Mesendoderm (in vitro differentiated cells): ENCODE data around the gene TNFRSF14.
"Not testable (repeated sequence)": the region's sequence is repeated elsewhere in the genome, so short reads cannot be mapped to it uniquely, and the experiment has no call there.

Source experiments
- DNase-seq: peaks from one replicate; pipeline ENCODE4 v3.0.0; 2013
- H2AK5ac ChIP-seq: 2 replicates; pipeline ENCODE4 v1.6.1; 2013; ENCODE audit warnings: low read length, inconsistent platforms
- H2BK120ac ChIP-seq: 2 replicates; pipeline ENCODE4 v1.6.1; 2013; ENCODE audit warnings: low read depth, mild to moderate bottlenecking, low read length, moderate library complexity, mixed read lengths
- H2BK15ac ChIP-seq: replicated peaks from 2 replicates; pipeline ENCODE4 v1.6.1; 2013; ENCODE audit warnings: low read depth, mild to moderate bottlenecking, moderate library complexity
- H2BK5ac ChIP-seq: 2 replicates; pipeline ENCODE4 v1.6.1; 2013; ENCODE audit warnings: low read length, inconsistent platforms
- H3K18ac ChIP-seq: 2 replicates; pipeline ENCODE4 v1.6.1; 2013; ENCODE audit warnings: mild to moderate bottlenecking, low read length, mixed read lengths
- H3K23ac ChIP-seq: one replicate; pipeline ENCODE4 v1.6.1; 2013; ENCODE audit warnings: low read length
- H3K27ac ChIP-seq: 2 replicates; pipeline ENCODE4 v1.5.1; 2013; ENCODE audit warnings: low read depth, mild to moderate bottlenecking, inconsistent platforms, low read length, moderate library complexity
- H3K27me3 ChIP-seq: 2 replicates; pipeline ENCODE4 v1.6.1; 2013; ENCODE audit warnings: low read length, control low read depth, mild to moderate bottlenecking, inconsistent platforms; ENCODE audit not compliant: insufficient read depth, poor library complexity
- H3K36me3 ChIP-seq: 2 replicates; pipeline ENCODE4 v1.6.1; 2013; ENCODE audit warnings: low read length, inconsistent platforms; ENCODE audit not compliant: control insufficient read depth, insufficient read depth
- H3K4ac ChIP-seq: one replicate; pipeline ENCODE4 v1.6.1; 2013; ENCODE audit warnings: low read depth, mild to moderate bottlenecking, low read length, moderate library complexity
- H3K4me1 ChIP-seq: 2 replicates; pipeline ENCODE4 v1.6.1; 2013; ENCODE audit warnings: low read depth, low read length, inconsistent platforms; ENCODE audit not compliant: control insufficient read depth
- H3K4me2 ChIP-seq: 2 replicates; pipeline ENCODE4 v1.6.1; 2013; ENCODE audit warnings: low read length
- H3K4me3 ChIP-seq: 2 replicates; pipeline ENCODE4 v1.5.1; 2013; ENCODE audit warnings: mild to moderate bottlenecking, low read length
- H3K56ac ChIP-seq: one replicate; pipeline ENCODE4 v1.6.1; 2013; ENCODE audit warnings: low read length
- H3K79me1 ChIP-seq: 2 replicates; pipeline ENCODE4 v1.6.1; 2013; ENCODE audit warnings: low read length, inconsistent platforms
- H3K79me2 ChIP-seq: 2 replicates; pipeline ENCODE4 v1.6.1; 2013; ENCODE audit warnings: mild to moderate bottlenecking, low read length; ENCODE audit not compliant: control insufficient read depth, insufficient read depth
- H3K9ac ChIP-seq: 2 replicates; pipeline ENCODE4 v1.6.1; 2013; ENCODE audit warnings: low read length, inconsistent platforms
- H4K5ac ChIP-seq: one replicate; pipeline ENCODE4 v1.6.1; 2013; ENCODE audit warnings: low read length
- H4K8ac ChIP-seq: one replicate; pipeline ENCODE4 v1.6.1; 2013; ENCODE audit warnings: low read depth, mild to moderate bottlenecking, control low read depth, low read length, moderate library complexity
- WGBS: extraction: QIAGEN DNeasy Blood & Tissue Kit; methylation state at CpG from one replicate; pipeline ENCODE4 v1.1.7; 2013; ENCODE audit warnings: low lambda C conversion rate, missing lambda C conversion rate; ENCODE audit not compliant: insufficient coverage; ENCODE audit errors: extremely low coverage; 5-methylcytosine and 5-hydroxymethylcytosine counted together

Gene TNFRSF14

DNA sequence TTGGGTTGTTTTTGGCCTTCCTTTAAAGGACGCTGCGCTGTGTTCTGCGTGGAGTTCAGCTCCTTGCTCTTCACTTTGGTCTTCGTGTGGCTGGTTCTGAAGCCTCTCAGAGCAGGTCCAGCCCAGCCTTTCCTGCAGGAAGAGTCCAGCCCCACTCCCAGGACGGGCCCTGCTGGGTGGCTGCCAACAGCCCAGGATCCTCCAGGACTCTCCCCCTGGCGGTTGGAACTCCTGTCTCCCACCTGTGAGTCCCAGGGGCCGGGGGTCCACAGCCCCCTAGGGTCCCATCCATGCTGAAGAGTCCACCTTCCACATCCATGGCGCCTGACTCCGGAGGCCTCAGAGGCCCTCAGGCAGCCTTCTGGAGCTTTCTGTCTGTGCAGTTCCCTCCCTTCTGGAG is 4.6 kb upstream of the TNFRSF14 start:
- not testable (repeated sequence) for H2AK5ac ChIP-seq, H4K8ac ChIP-seq, H2BK5ac ChIP-seq, H3K79me1 ChIP-seq, H3K23ac ChIP-seq, H3K27me3 ChIP-seq, H2BK15ac ChIP-seq, H3K9ac ChIP-seq, H3K18ac ChIP-seq, DNase-seq, H3K4ac ChIP-seq, H2BK120ac ChIP-seq, H3K4me1 ChIP-seq, H3K36me3 ChIP-seq, H4K5ac ChIP-seq, H3K56ac ChIP-seq, H3K4me2 ChIP-seq, H3K79me2 ChIP-seq, H3K27ac ChIP-seq, H3K4me3 ChIP-seq
- WGBS: no CpG with 5 or more reads among the region's 9 CpGs

- no peak for DNase-seq
- Histone ChIP-seq H4K8ac (no peak overlapping the region), H3K4me1 (no peaks in the 10 kb centered on the region), H3K79me2 (no peaks in the 10 kb centered on the region), H4K5ac (no peak overlapping the region), H3K36me3 (no peaks in the 10 kb centered on the region), H3K56ac (no peak overlapping the region), H3K23ac (no peak overlapping the region), H3K27me3 (no peaks in the 10 kb centered on the region), H2AK5ac (no peak overlapping the region), H3K4me3 (no peak overlapping the region), H3K79me1 (no peaks in the 10 kb centered on the region), H3K4me2 (no peak overlapping the region), H3K4ac (no peak overlapping the region), H2BK120ac (no peak overlapping the region), H2BK15ac (no peak overlapping the region), H2BK5ac (no peak overlapping the region), H3K18ac (no peak overlapping the region), H3K9ac (no peak overlapping the region), H3K27ac (no peak overlapping the region)
- no CpG with 5 or more reads among the region's 26 CpGs for WGBS
Observed at GRCh38 chr1:2552189-2552588, 4.0 kb upstream of the TNFRSF14 start.

GRCh38 chr1:2553076-2553475 is 3.1 kb upstream of the TNFRSF14 start:
- not testable (repeated sequence) for DNase-seq, H3K4me1 ChIP-seq

GRCh38 chr1:2553871-2554620 is 2.1 kb upstream of the TNFRSF14 start:
- Histone ChIP-seq H3K18ac (no peak overlapping the region), H2BK15ac (no peak overlapping the region), H3K36me3 (no peaks in the 10 kb centered on the region), H3K23ac (no peak overlapping the region), H3K4me3 (no peak overlapping the region), H2BK120ac (no peak overlapping the region), H3K27me3 (no peaks in the 10 kb centered on the region), H3K79me1 (no peaks in the 10 kb centered on the region), H4K5ac (no peak overlapping the region), H3K27ac (no peak overlapping the region), H4K8ac (no peak overlapping the region), H3K56ac (no peak overlapping the region), H2BK5ac (no peak overlapping the region), H3K4me2 (no peak overlapping the region), H3K9ac (no peak overlapping the region), H2AK5ac (no peak overlapping the region), H3K4ac (no peak overlapping the region), H3K4me1 (no peaks in the 10 kb centered on the region), H3K79me2 (no peaks in the 10 kb centered on the region)
- no peak for DNase-seq
- no CpG with 5 or more reads among the region's 30 CpGs for WGBS

More at GRCh38 chr1:2553076-2553475, 3.1 kb upstream of the TNFRSF14 start:
- not testable (repeated sequence) for H3K23ac ChIP-seq, H3K4ac ChIP-seq, H3K18ac ChIP-seq, H4K5ac ChIP-seq, H3K4me3 ChIP-seq, H4K8ac ChIP-seq, H3K36me3 ChIP-seq, H3K79me1 ChIP-seq, H3K27me3 ChIP-seq, H3K27ac ChIP-seq, H2BK120ac ChIP-seq, H2AK5ac ChIP-seq, H2BK15ac ChIP-seq, H2BK5ac ChIP-seq, H3K79me2 ChIP-seq, H3K4me2 ChIP-seq, H3K56ac ChIP-seq, H3K9ac ChIP-seq
- WGBS: no CpG with 5 or more reads among the region's 9 CpGs

DNA sequence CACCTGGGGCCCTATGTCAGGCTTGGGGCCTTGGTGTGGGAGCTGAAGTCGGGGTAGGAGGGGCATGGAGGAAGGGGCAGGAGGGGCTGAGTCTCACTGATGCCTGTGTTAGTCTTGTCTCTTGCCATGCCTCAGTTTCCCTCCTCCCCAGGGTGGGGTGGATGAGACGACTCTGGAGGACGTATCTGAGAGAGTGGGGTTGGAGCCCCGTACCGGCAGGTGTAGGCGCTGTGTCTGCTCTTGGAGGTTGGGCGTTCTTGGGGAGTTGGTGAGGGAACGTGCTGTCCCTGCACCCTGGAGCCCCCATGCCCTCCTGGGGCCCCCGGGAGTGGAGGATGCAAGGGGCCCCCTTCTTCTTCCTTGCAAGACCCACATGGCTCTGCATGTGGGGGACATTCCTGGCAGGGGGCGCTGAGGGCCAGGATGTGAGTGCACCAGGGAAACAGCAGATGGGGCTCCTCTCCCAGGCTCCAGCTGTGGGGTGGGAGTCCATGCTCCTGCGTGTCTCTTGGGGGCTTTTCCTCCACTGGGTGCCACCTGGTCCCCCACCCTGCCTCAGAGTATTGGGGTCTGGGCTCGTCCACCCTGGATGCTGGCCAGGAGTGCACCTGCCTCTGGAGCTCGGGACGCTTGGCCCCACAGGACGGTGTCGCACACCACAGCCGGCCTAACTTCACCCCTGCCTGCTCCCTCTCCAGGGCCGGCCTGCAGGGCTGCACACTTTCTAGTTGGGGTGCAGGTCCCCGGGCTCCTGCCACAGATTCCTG is 1.4 kb upstream of the TNFRSF14 start:
- peak; percentile 19 for DNase-seq
- Histone ChIP-seq H3K23ac (no peak overlapping the region), H2AK5ac (no peak overlapping the region), H2BK5ac (no peak overlapping the region), H3K18ac (no peak overlapping the region), H3K4me3 (no peak overlapping the region), H3K36me3 (no peaks in the 10 kb centered on the region), H3K27ac (no peak overlapping the region), H3K4me1 (no peaks in the 10 kb centered on the region), H3K56ac (no peak overlapping the region), H3K4me2 (no peak overlapping the region), H3K79me2 (no peaks in the 10 kb centered on the region), H3K9ac (no peak overlapping the region), H4K8ac (no peak overlapping the region), H3K4ac (no peak overlapping the region), H2BK15ac (no peak overlapping the region), H4K5ac (no peak overlapping the region), H2BK120ac (no peak overlapping the region), H3K79me1 (no peaks in the 10 kb centered on the region), H3K27me3 (no peaks in the 10 kb centered on the region)
- no CpG with 5 or more reads among the region's 19 CpGs for WGBS
